Cardiac muscle cell (in vitro differentiated cells and primary cell): Measurements from ENCODE around the gene FGFBP2. TPM values are rescaled to one million over a fixed set of nuclear protein-coding genes. Genes with fewer than 3 reads are reported as not detected.
A peak's percentile ranks its signal among the peaks of the same experiment; 100 is the strongest.

Experiments
- DNase-seq, 2 donors: peaks; one replicate each; pipeline versions ENCODE4 v3.0.0 to v3.0.0-alpha.2; 2010 to 2017; ENCODE audit warnings: low read depth in 1 of 2, low spot score in 1 of 2
- H3K27ac ChIP-seq: fragments of 200-600 bp; sonication (generic); 2 replicates; pipeline ENCODE4 v1.5.1; 2016
- H3K27me3 ChIP-seq: fragments of 200-600 bp; sonication (generic); 2 replicates; pipeline ENCODE4 v1.6.0; 2016; ENCODE audit warnings: control low read depth
- H3K36me3 ChIP-seq: fragments of 200-600 bp; sonication (generic); 2 replicates; pipeline ENCODE4 v1.5.1; 2016; ENCODE audit warnings: control low read depth
- H3K4me1 ChIP-seq: fragments of 200-600 bp; sonication (generic); 2 replicates; pipeline ENCODE4 v1.8.1; 2017; ENCODE audit warnings: low read depth, mild to moderate bottlenecking, mixed run types
- H3K4me3 ChIP-seq: fragments of 200-600 bp; sonication (generic); 2 replicates; pipeline ENCODE4 v1.5.1; 2016; ENCODE audit warnings: mild to moderate bottlenecking
- H3K9me3 ChIP-seq: fragments of 200-600 bp; sonication (generic); 2 replicates; pipeline ENCODE4 v1.5.1; 2017; ENCODE audit warnings: low read depth, mild to moderate bottlenecking, control low read depth
- CTCF ChIP-seq: IDR thresholded peaks from 2 replicates; pipeline ENCODE4 v1.5.1; 2012; ENCODE audit warnings: low read depth, mild to moderate bottlenecking, low read length
- polyA plus RNA-seq: library from polyadenylated mRNA; unstranded; fragments of >200 nt; fragmentation: Nextera tagmentation; extraction: Ambion mirVana; gene quantifications from 2 replicates; pipeline ENCODE4 v1.2.1, GENCODE V29; 2016
- total RNA-seq: library from RNA; depleted of rRNA; stranded (reverse); fragments of >200 nt; gene quantifications from 2 replicates; pipeline ENCODE4 v1.2.3, GENCODE V29; 2016

Gene FGFBP2
- total and polyA plus RNA-seq, 2 experiments from 2014 or later: not detected

DNA sequence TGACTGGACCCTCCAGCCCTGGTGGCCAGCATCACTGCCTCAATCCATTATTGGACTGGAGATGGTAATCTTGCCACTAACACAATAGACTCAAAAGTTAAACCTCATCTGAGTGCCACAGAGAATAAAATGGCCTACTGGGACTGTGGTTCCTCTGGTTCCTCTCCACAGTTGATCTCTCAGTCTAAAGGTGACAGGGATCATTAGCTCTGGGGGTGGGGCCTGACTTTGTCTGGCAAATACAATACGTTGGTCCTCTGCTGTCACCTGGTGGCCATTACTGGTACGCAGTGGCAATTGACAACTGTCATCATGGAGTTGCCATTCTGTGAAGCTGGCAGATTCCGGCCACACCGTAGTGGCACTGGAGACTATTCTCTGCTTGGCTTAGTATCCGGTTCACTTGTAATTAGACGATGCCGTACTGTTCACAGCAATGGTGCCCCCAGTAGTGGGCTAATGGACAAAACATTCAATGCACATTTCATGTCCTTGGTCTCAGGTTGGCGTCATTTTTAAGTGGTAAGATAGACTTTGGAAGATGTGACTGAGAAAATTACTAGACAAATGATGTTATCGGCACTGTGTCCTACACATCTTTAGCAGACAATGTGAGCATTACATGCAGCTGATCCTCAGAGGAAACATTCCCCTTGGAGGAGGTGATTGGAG is 6.7 kb downstream of the FGFBP2 start:
- H3K9me3 ChIP-seq: no peaks in the 10 kb centered on the region
- no peak overlapping the region for H3K27ac ChIP-seq
- H3K4me3 ChIP-seq: no peak overlapping the region
- TF ChIP-seq CTCF: peak; percentile 99
- H3K27me3 ChIP-seq: no peaks in the 10 kb centered on the region
- no peaks in the 10 kb centered on the region for H3K36me3 ChIP-seq
- peak; percentile 66 to 80 for DNase-seq
- no peaks in the 10 kb centered on the region for H3K4me1 ChIP-seq

DNA sequence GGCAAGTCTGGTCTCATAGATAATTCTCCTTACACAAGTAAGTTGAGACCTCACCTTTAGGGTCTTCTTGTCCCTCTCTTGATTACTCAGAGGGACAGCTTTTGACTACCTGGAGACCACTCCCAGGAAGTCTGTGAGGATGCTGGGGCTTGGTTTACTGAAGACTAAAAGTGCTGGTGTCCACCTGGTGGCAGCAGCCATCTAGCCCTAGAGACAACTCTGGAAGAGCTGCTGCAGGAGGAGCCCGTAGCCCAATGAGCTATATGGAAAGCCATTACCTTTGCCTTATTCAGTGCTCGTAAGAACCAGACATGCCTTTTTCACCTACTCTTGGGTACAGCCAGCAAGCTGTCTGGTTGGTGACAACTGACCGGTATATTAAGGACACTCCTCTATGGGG is 7.3 kb downstream of the FGFBP2 start:
- no peak for TF ChIP-seq CTCF

DNA sequence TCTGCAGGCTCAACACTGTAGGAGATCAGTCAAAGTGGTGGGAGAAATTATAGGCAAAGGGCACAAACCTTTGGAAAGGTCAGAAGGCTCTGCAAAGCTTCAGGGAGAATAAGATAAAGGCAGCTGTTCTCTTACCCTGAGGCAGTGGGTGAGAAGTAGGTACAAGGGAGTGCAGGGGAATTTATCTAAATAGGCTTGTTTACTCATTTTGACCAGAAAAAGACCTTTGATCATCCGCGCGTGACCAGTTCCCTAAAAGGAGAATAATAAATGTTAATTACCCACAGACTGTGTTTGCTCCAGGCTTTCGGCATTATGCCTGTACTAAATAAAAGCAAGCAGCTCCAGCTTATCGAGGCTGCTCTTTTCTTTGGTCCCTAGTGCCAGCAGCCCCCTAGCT is 9.3 kb downstream of the FGFBP2 start:
- no peaks in the 10 kb centered on the region for H3K27me3 ChIP-seq
- no peak overlapping the region for H3K4me3 ChIP-seq
- DNase-seq: no peak

More for the DNA sequence above, 7.3 kb downstream of the FGFBP2 start:
- Histone ChIP-seq H3K27me3 (no peaks in the 10 kb centered on the region), H3K36me3 (no peaks in the 10 kb centered on the region), H3K4me3 (no peak overlapping the region), H3K4me1 (no peaks in the 10 kb centered on the region), H3K27ac (no peak overlapping the region), H3K9me3 (no peaks in the 10 kb centered on the region)
- DNase-seq: peak in 1 of 2 donors; percentile 18

DNA sequence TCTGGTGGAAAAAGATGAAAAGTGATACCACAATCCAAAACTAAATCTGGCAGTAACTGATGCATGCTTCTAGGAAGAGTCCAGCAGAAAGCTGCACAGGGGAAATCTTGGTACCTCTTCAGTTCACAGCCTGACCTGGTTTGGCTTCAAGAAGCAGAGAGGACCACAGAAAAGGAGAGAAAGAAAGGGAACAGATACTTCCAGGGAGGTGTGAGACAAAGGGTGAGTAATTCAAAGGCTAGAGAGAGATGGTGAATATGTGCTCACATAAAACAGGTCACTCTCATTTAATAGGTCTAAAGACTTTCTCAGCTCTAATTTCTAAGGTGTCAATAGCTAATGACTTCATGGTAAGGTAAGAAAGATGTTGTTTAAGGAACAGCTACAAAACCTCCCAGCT is 11.2 kb downstream of the FGFBP2 start:
- Histone ChIP-seq H3K4me3 (no peak overlapping the region), H3K4me1 (no peaks in the 10 kb centered on the region), H3K9me3 (no peaks in the 10 kb centered on the region), H3K27me3 (no peaks in the 10 kb centered on the region), H3K27ac (no peak overlapping the region), H3K36me3 (no peaks in the 10 kb centered on the region)
- no peak for DNase-seq
- TF ChIP-seq CTCF: no peak

More for the DNA sequence above, 9.3 kb downstream of the FGFBP2 start:
- Histone ChIP-seq H3K36me3 (no peaks in the 10 kb centered on the region), H3K27ac (no peak overlapping the region), H3K9me3 (no peaks in the 10 kb centered on the region), H3K4me1 (no peaks in the 10 kb centered on the region)
- TF ChIP-seq CTCF: no peak

DNA sequence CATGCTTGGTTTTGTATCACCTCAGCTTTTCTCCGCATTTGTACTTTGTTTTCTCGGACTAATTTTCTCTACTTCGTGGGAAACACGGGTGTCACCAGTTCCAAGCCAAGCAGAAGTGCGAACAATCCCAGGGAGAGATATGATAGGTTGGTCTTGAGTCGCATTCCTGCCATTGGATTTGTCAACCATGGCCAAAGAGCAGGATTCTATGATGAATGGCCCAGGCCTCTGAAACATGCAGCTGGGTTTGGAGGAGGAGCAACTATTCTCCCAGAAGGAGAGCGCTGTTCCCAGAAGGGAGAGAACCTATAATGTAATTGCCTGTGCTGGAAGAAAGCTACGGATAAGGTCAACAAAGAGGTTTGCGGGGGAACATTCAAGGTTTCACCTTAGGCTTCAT is 14.1 kb downstream of the FGFBP2 start:
- H3K4me1 ChIP-seq: no peaks in the 10 kb centered on the region
- TF ChIP-seq CTCF: no peak
- DNase-seq: no peak
- H3K36me3 ChIP-seq: no peaks in the 10 kb centered on the region
- H3K27ac ChIP-seq: no peak overlapping the region
- H3K9me3 ChIP-seq: no peaks in the 10 kb centered on the region
- no peak overlapping the region for H3K4me3 ChIP-seq
- no peaks in the 10 kb centered on the region for H3K27me3 ChIP-seq
